Measurements from ENCODE around the gene PKP2. TPM values are rescaled to one million over a fixed set of nuclear protein-coding genes. Genes with fewer than 3 reads are reported as not detected.
"Not testable (repeated sequence)": the region's sequence is repeated elsewhere in the genome, so short reads cannot be mapped to it uniquely, and the experiment has no call there.

Gene PKP2
- total RNA-seq, 2 donors from 2014 or later: 0.12 to 0.39 TPM

DNA sequence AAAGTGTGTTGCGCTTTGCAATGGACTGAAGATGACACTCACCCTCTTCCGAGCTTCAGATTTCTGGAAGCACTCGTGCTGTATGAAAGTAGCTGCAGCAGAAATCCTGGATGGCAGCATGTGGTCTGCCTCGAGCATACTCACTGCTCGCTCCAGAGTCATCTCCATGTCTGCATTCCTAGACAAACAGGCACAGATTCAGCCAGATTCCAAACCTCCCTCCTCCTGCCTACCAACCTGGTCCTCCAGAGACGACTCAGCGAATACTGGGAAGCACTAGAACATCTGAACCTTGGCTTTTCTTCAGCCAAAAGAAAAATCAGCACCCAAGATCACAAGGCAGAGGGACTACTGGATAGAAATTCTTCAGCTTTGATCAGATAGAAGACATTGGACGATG lies 27.7 kb downstream of the PKP2 start:
- no peak for ATAC-seq (replicated peaks in 1 of 2)
- no peak for DNase-seq
- Mint-ChIP-seq H3K9me3 (no peaks in the 10 kb centered on the region), H3K27me3 (ENCODE audit: low read depth) (no peaks in the 10 kb centered on the region), H3K27ac (no peak overlapping the region), H3K4me1 (ENCODE audit: low read depth) (no peaks in the 10 kb centered on the region), H3K4me3 (no peak overlapping the region), H3K36me3 (ENCODE audit: insufficient read depth in 2 of 2) (no peaks in the 10 kb centered on the region)

- no peaks in the 10 kb centered on the region for H3K9me3 Mint-ChIP-seq
- ATAC-seq (replicated peaks in 1 of 2): no peak
These were observed 31.8 kb downstream of the PKP2 start for GRCh38 chr12:32864731-32865130.

DNA sequence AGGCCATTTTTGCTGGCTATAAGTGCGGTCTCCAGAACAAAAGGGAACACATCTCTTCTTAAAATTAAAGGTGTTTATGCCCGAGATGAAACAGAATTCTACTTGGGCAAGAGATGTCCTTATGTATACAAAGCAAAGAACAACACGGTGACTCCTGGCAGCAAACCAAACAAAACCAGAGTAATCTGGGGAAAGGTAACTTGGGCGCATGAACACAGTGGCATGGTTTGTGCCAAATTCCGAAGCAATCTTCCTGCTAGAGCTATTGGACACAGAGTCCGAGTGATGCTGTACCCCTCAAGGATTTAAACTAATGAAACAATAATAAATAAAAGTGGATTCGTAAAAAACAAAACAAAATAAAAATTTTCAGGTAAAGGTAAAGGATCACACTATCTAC lies 33.4 kb downstream of the PKP2 start:
- Mint-ChIP-seq H3K36me3 (ENCODE audit: insufficient read depth in 2 of 2) (no peaks in the 10 kb centered on the region), H3K4me3 (no peak overlapping the region), H3K27me3 (ENCODE audit: low read depth) (no peaks in the 10 kb centered on the region), H3K4me1 (ENCODE audit: low read depth) (no peaks in the 10 kb centered on the region), H3K27ac (no peak overlapping the region), H3K9me3 (no peaks in the 10 kb centered on the region)
- ATAC-seq (replicated peaks in 1 of 2) (no peak), DNase-seq (no peak)

More at GRCh38 chr12:32864731-32865130, 31.8 kb downstream of the PKP2 start:
- no peaks in the 10 kb centered on the region for H3K36me3 Mint-ChIP-seq (ENCODE audit: insufficient read depth in 2 of 2)
- H3K4me3 Mint-ChIP-seq: no peak overlapping the region
- no peaks in the 10 kb centered on the region for H3K27me3 Mint-ChIP-seq (ENCODE audit: low read depth)
- DNase-seq: no peak
- no peaks in the 10 kb centered on the region for H3K4me1 Mint-ChIP-seq (ENCODE audit: low read depth)
- H3K27ac Mint-ChIP-seq: no peak overlapping the region

DNA sequence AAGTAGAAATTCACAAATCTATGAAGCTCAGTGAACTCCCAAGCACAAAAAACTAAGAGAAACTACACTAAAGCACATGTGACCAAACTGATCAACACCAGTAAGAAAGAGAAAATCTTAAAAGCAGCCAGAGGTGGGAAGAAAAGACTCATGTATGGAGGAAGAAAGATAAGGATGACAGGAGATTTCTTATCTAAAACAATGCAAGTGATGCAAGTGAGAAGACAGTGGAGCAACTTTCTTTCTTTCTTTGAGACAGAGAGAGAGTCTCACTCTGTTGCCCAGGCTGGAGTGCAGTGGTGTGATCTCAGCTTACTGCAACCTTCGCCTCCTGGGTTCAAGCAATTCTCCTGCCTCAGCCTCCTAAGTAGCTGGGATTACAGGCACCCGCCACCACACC lies 34.9 kb downstream of the PKP2 start:
- not testable (repeated sequence) for H3K27me3 Mint-ChIP-seq (ENCODE audit: low read depth); H3K36me3 Mint-ChIP-seq (ENCODE audit: insufficient read depth in 2 of 2); H3K4me3 Mint-ChIP-seq; H3K27ac Mint-ChIP-seq; ATAC-seq (replicated peaks in 1 of 2); H3K9me3 Mint-ChIP-seq; H3K4me1 Mint-ChIP-seq (ENCODE audit: low read depth); DNase-seq

DNA sequence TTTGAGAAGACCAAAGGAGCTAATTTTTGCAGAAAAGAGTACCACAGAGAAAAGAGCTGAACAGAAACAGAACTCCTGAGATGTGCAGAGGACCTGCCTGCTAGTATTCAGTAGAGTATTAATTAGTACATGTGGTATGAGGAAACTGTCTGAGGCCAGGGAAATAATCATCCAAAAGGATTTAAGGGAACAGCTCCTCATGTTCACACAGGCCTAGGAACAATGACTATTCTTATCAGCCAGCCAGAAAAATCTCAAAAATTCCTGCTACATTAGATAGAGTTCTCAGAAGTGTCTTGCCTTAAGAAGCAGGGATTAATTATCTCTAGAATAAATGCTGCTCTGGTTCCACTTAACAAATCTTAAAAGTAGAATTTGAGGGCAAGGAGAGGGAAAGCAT lies 36.4 kb downstream of the PKP2 start:
- no peak for ATAC-seq (replicated peaks in 1 of 2)
- no peaks in the 10 kb centered on the region for H3K27me3 Mint-ChIP-seq (ENCODE audit: low read depth)
- DNase-seq: no peak
- H3K36me3 Mint-ChIP-seq (ENCODE audit: insufficient read depth in 2 of 2): no peaks in the 10 kb centered on the region
- no peaks in the 10 kb centered on the region for H3K4me1 Mint-ChIP-seq (ENCODE audit: low read depth)
- no peak overlapping the region for H3K27ac Mint-ChIP-seq
- no peaks in the 10 kb centered on the region for H3K9me3 Mint-ChIP-seq
- no peak overlapping the region for H3K4me3 Mint-ChIP-seq

GRCh38 chr12:32859389-32859788 lies 37.2 kb downstream of the PKP2 start:
- Mint-ChIP-seq H3K36me3 (ENCODE audit: insufficient read depth in 2 of 2) (no peaks in the 10 kb centered on the region), H3K27me3 (ENCODE audit: low read depth) (no peaks in the 10 kb centered on the region), H3K4me1 (ENCODE audit: low read depth) (no peaks in the 10 kb centered on the region), H3K9me3 (no peaks in the 10 kb centered on the region), H3K27ac (no peak overlapping the region), H3K4me3 (no peak overlapping the region)
- ATAC-seq (replicated peaks in 1 of 2): no peak
- no peak for DNase-seq

GRCh38 chr12:32854716-32855115 lies 41.9 kb downstream of the PKP2 start:
- H3K4me3 Mint-ChIP-seq: no peak overlapping the region
- H3K9me3 Mint-ChIP-seq: no peaks in the 10 kb centered on the region
- no peak overlapping the region for H3K27ac Mint-ChIP-seq
- H3K27me3 Mint-ChIP-seq (ENCODE audit: low read depth): no peaks in the 10 kb centered on the region
- DNase-seq (no peak), ATAC-seq (replicated peaks in 1 of 2) (no peak)
- no peaks in the 10 kb centered on the region for H3K4me1 Mint-ChIP-seq (ENCODE audit: low read depth)
- no peaks in the 10 kb centered on the region for H3K36me3 Mint-ChIP-seq (ENCODE audit: insufficient read depth in 2 of 2)

DNA sequence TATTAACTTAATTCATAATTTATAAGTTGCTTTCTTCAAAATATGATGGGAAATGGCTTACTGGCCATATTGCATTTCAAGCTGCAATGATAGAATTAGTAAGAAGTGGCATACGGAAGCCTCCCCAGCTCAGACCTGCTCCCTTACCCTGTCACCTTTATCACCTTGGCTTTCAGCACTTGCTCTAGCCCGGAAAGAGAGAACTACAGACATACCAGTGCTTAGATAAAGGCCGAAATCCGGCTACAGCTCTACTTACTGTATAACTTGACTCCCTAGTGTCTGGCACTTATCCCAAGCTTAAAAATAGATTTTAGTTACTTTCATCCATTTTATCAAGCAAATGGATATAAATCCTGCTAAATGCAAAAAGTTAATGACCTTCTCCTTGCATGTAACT lies 42.5 kb downstream of the PKP2 start:
- Mint-ChIP-seq H3K27ac (no peak overlapping the region), H3K27me3 (ENCODE audit: low read depth) (no peaks in the 10 kb centered on the region), H3K36me3 (ENCODE audit: insufficient read depth in 2 of 2) (no peaks in the 10 kb centered on the region), H3K4me1 (ENCODE audit: low read depth) (no peaks in the 10 kb centered on the region), H3K4me3 (no peak overlapping the region), H3K9me3 (no peaks in the 10 kb centered on the region)
- no peak for ATAC-seq (replicated peaks in 1 of 2)
- no peak for DNase-seq

- Mint-ChIP-seq H3K4me3 (no peak overlapping the region), H3K36me3 (ENCODE audit: insufficient read depth in 2 of 2) (no peaks in the 10 kb centered on the region), H3K27me3 (ENCODE audit: low read depth) (no peaks in the 10 kb centered on the region), H3K27ac (no peak overlapping the region), H3K9me3 (no peaks in the 10 kb centered on the region), H3K4me1 (ENCODE audit: low read depth) (no peaks in the 10 kb centered on the region)
- no peak for ATAC-seq (replicated peaks in 1 of 2)
- no peak for DNase-seq
These were observed 49.3 kb downstream of the PKP2 start for GRCh38 chr12:32847287-32847686.

GRCh38 chr12:32846053-32846452 lies 50.5 kb downstream of the PKP2 start:
- Mint-ChIP-seq H3K9me3 (no peaks in the 10 kb centered on the region), H3K27ac (no peak overlapping the region), H3K27me3 (ENCODE audit: low read depth) (no peaks in the 10 kb centered on the region), H3K4me1 (ENCODE audit: low read depth) (no peaks in the 10 kb centered on the region), H3K4me3 (no peak overlapping the region), H3K36me3 (ENCODE audit: insufficient read depth in 2 of 2) (no peaks in the 10 kb centered on the region)
- ATAC-seq (replicated peaks in 1 of 2): no peak
- no peak for DNase-seq

- DNase-seq: no peak
- no peaks in the 10 kb centered on the region for H3K9me3 Mint-ChIP-seq
- H3K36me3 Mint-ChIP-seq (ENCODE audit: insufficient read depth in 2 of 2): no peaks in the 10 kb centered on the region
- no peaks in the 10 kb centered on the region for H3K4me1 Mint-ChIP-seq (ENCODE audit: low read depth)
- H3K27ac Mint-ChIP-seq: no peak overlapping the region
- no peaks in the 10 kb centered on the region for H3K27me3 Mint-ChIP-seq (ENCODE audit: low read depth)
- no peak overlapping the region for H3K4me3 Mint-ChIP-seq
- no peak for ATAC-seq (replicated peaks in 1 of 2)
These were observed 53.0 kb downstream of the PKP2 start for GRCh38 chr12:32843528-32844095.

GRCh38 chr12:32841061-32841460 lies 55.5 kb downstream of the PKP2 start:
- H3K27ac Mint-ChIP-seq: no peak overlapping the region
- no peaks in the 10 kb centered on the region for H3K27me3 Mint-ChIP-seq (ENCODE audit: low read depth)
- H3K36me3 Mint-ChIP-seq (ENCODE audit: insufficient read depth in 2 of 2): no peaks in the 10 kb centered on the region
- H3K4me1 Mint-ChIP-seq (ENCODE audit: low read depth): no peaks in the 10 kb centered on the region
- H3K4me3 Mint-ChIP-seq: no peak overlapping the region
- DNase-seq (no peak), ATAC-seq (replicated peaks in 1 of 2) (no peak)
- H3K9me3 Mint-ChIP-seq: no peaks in the 10 kb centered on the region

DNA sequence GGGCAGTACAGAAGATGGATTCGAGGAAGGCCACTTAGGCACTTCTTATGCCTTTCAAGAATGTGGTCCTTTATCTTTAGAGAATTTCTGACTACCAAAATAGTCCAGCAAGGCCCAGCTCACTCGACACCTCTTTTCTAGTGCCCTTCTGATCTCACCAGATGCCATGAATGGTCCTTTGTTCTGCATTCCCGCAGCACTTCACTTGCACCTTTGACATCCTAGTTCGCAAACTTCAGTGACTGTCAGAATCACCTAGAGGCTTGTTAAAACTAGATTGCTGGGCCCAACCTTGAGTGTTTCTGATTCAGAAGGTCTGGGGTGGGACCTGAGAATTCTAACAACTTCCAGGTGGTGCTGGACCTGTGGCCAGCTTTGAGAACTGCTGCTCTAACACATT lies 56.7 kb downstream of the PKP2 start:
- ATAC-seq (replicated peaks in 1 of 2): no peak
- Mint-ChIP-seq H3K27ac (no peak overlapping the region), H3K27me3 (ENCODE audit: low read depth) (no peaks in the 10 kb centered on the region), H3K4me1 (ENCODE audit: low read depth) (no peaks in the 10 kb centered on the region), H3K9me3 (no peaks in the 10 kb centered on the region), H3K4me3 (no peak overlapping the region), H3K36me3 (ENCODE audit: insufficient read depth in 2 of 2) (no peaks in the 10 kb centered on the region)
- DNase-seq: no peak

GRCh38 chr12:32837974-32838373 lies 58.6 kb downstream of the PKP2 start:
- H3K36me3 Mint-ChIP-seq (ENCODE audit: insufficient read depth in 2 of 2): no peaks in the 10 kb centered on the region

More at GRCh38 chr12:32837974-32838373, 58.6 kb downstream of the PKP2 start:
- ATAC-seq (replicated peaks in 1 of 2): no peak
- no peak for DNase-seq
- H3K9me3 Mint-ChIP-seq: no peaks in the 10 kb centered on the region
- no peak overlapping the region for H3K27ac Mint-ChIP-seq
- no peaks in the 10 kb centered on the region for H3K4me1 Mint-ChIP-seq (ENCODE audit: low read depth)
- no peak overlapping the region for H3K4me3 Mint-ChIP-seq
- no peaks in the 10 kb centered on the region for H3K27me3 Mint-ChIP-seq (ENCODE audit: low read depth)
